GM18861 (cell line): ENCODE results near the gene HECTD4.
"Not testable (repeated sequence)": the region's sequence is repeated elsewhere in the genome, so short reads cannot be mapped to it uniquely, and the experiment has no call there.

Experiments used
- ATAC-seq: cut with Tn5 transposase; IDR thresholded peaks from one replicate; pipeline ENCODE4 v1.9.1; 2021; ENCODE audit not compliant: unreplicated experiment

The HECTD4 gene

GRCh38 chr12:112282920-112283319 lies 99.3 kb downstream of the HECTD4 start:
- ATAC-seq, result no peak

GRCh38 chr12:112275836-112276235 lies 106.4 kb downstream of the HECTD4 start:
- no peak for ATAC-seq

GRCh38 chr12:112275207-112275606 lies 107.0 kb downstream of the HECTD4 start:
- no peak for ATAC-seq

- no peak for ATAC-seq
These were observed 111.6 kb downstream of the HECTD4 start for GRCh38 chr12:112270673-112271072.

- no peak for ATAC-seq
These were observed 115.8 kb downstream of the HECTD4 start for GRCh38 chr12:112266473-112266872.

- ATAC-seq, result no peak
These were observed 120.7 kb downstream of the HECTD4 start for GRCh38 chr12:112261559-112261958.

GRCh38 chr12:112258926-112259325 lies 123.3 kb downstream of the HECTD4 start:
- no peak for ATAC-seq

GRCh38 chr12:112256780-112257179 lies 125.5 kb downstream of the HECTD4 start:
- ATAC-seq, result no peak

GRCh38 chr12:112252184-112252583 lies 130.0 kb downstream of the HECTD4 start:
- ATAC-seq, result no peak

- ATAC-seq, result not testable (repeated sequence)
These were observed 137.3 kb downstream of the HECTD4 start for GRCh38 chr12:112244902-112245301.

- no peak for ATAC-seq
These were observed 138.7 kb downstream of the HECTD4 start for GRCh38 chr12:112243255-112244110.

GRCh38 chr12:112241176-112241575 lies 141.1 kb downstream of the HECTD4 start:
- no peak for ATAC-seq

- no peak for ATAC-seq
These were observed 142.3 kb downstream of the HECTD4 start for GRCh38 chr12:112239881-112240280.

GRCh38 chr12:112239020-112239419 lies 143.2 kb downstream of the HECTD4 start:
- ATAC-seq, result no peak

- no peak for ATAC-seq
These were observed 143.8 kb downstream of the HECTD4 start for GRCh38 chr12:112238441-112238840.

- ATAC-seq, result no peak
These were observed 145.4 kb downstream of the HECTD4 start for GRCh38 chr12:112236786-112237185.

GRCh38 chr12:112236386-112236785 lies 145.8 kb downstream of the HECTD4 start:
- ATAC-seq, result no peak

GRCh38 chr12:112234303-112234702 lies 147.9 kb downstream of the HECTD4 start:
- ATAC-seq, result no peak

- no peak for ATAC-seq
These were observed 149.0 kb downstream of the HECTD4 start for GRCh38 chr12:112233242-112233641.

GRCh38 chr12:112230136-112230535 lies 152.1 kb downstream of the HECTD4 start:
- ATAC-seq, result no peak

- ATAC-seq, result no peak
These were observed 155.5 kb downstream of the HECTD4 start for GRCh38 chr12:112226768-112227167.

- not testable (repeated sequence) for ATAC-seq
These were observed 161.6 kb downstream of the HECTD4 start for GRCh38 chr12:112220628-112221027.

- ATAC-seq, result no peak
These were observed 163.0 kb downstream of the HECTD4 start for GRCh38 chr12:112219195-112219594.
